Neural progenitor cell (in vitro differentiated cells): Measurements from ENCODE around the gene ARMH3. TPM values are rescaled to one million over a fixed set of nuclear protein-coding genes. Genes with fewer than 3 reads are reported as not detected.

Source experiments
- DNase-seq: peaks from one replicate; pipeline ENCODE4 v3.0.0-alpha.2; 2016; ENCODE audit warnings: low spot score
- H2AFZ ChIP-seq: fragments of 200-600 bp; sonication (generic); replicated peaks from 2 replicates; pipeline ENCODE4 v1.6.1; 2016; ENCODE audit warnings: antibody characterized with exemption
- H3F3A ChIP-seq: fragments of 200-600 bp; sonication (generic); 2 replicates; pipeline ENCODE4 v1.6.1; 2016; ENCODE audit warnings: antibody characterized with exemption, low read depth
- H3K27ac ChIP-seq: fragments of 200-600 bp; sonication (generic); 2 replicates; pipeline ENCODE4 v1.5.1; 2016; ENCODE audit warnings: mild to moderate bottlenecking
- H3K27me3 ChIP-seq: fragments of 200-600 bp; sonication (generic); 2 replicates; pipeline ENCODE4 v1.6.1; 2016; ENCODE audit warnings: mild to moderate bottlenecking, moderate library complexity
- H3K36me3 ChIP-seq: fragments of 200-600 bp; sonication (generic); 2 replicates; pipeline ENCODE4 v1.5.1; 2016
- H3K4me1 ChIP-seq: fragments of 200-600 bp; sonication (generic); 2 replicates; pipeline ENCODE4 v1.6.1; 2016; ENCODE audit warnings: mixed run types
- H3K4me2 ChIP-seq: fragments of 200-600 bp; sonication (generic); 2 replicates; pipeline ENCODE4 v1.6.1; 2016
- H3K4me3 ChIP-seq: fragments of 200-600 bp; sonication (generic); 2 replicates; pipeline ENCODE4 v1.5.1; 2016
- H3K79me2 ChIP-seq: fragments of 200-600 bp; sonication (generic); 2 replicates; pipeline ENCODE4 v1.6.1; 2016; ENCODE audit warnings: low read depth
- H3K9ac ChIP-seq: fragments of 200-600 bp; sonication (generic); 2 replicates; pipeline ENCODE4 v1.6.1; 2016
- H3K9me3 ChIP-seq: fragments of 200-600 bp; sonication (generic); 2 replicates; pipeline ENCODE4 v1.5.1; 2016; ENCODE audit warnings: low read depth
- H4K20me1 ChIP-seq: fragments of 200-600 bp; sonication (generic); 2 replicates; pipeline ENCODE4 v1.6.1; 2016; ENCODE audit warnings: low read depth
- H3K27ac Mint-ChIP-seq: 3 replicates; pipeline ENCODE4 v1.8.0; 2021; ENCODE audit warnings: mixed read lengths
- H3K27me3 Mint-ChIP-seq: 2 replicates; pipeline ENCODE4 v1.8.0; 2022; ENCODE audit warnings: low read depth, mild to moderate bottlenecking, inconsistent platforms, moderate library complexity, mixed read lengths; ENCODE audit not compliant: insufficient read depth
- H3K36me3 Mint-ChIP-seq: 3 replicates; pipeline ENCODE4 v1.8.0; 2021; ENCODE audit warnings: mixed read lengths
- H3K4me1 Mint-ChIP-seq: 3 replicates; pipeline ENCODE4 v1.8.0; 2021; ENCODE audit warnings: mixed read lengths
- H3K4me3 Mint-ChIP-seq: 3 replicates; pipeline ENCODE4 v1.8.0; 2021; ENCODE audit warnings: mild to moderate bottlenecking, moderate library complexity, mixed read lengths
- H3K9me3 Mint-ChIP-seq: 3 replicates; pipeline ENCODE4 v1.8.0; 2020; ENCODE audit warnings: mixed read lengths
- EZH2 ChIP-seq: fragments of 200-600 bp; sonication (generic); IDR thresholded peaks from 2 replicates; pipeline ENCODE4 v1.6.1; 2017; ENCODE audit warnings: antibody characterized with exemption, mild to moderate bottlenecking, moderate library complexity
- EZH2phosphoT487 ChIP-seq: fragments of 200-600 bp; sonication (generic); IDR thresholded peaks from 2 replicates; pipeline ENCODE4 v1.6.1; 2017; ENCODE audit warnings: antibody characterized with exemption
- small RNA-seq: library from RNA; depleted of rRNA; stranded (forward); fragments of <200 nt; gene quantifications from one replicate; pipeline ENCODE3, GENCODE V24; 2015
- total RNA-seq: library from RNA; depleted of rRNA; stranded (reverse); fragments of >200 nt; gene quantifications from 2 replicates; pipeline ENCODE4 v1.2.3, GENCODE V29; 2015; ENCODE audit warnings: low replicate concordance
- TF ChIP-seq, protein P1 (sequence below): fragments of 200-600 bp; sonication (generic); IDR thresholded peaks from 2 replicates; pipeline ENCODE4 v1.5.1; 2017; ENCODE audit warnings: antibody characterized with exemption, mild to moderate bottlenecking

The ARMH3 gene
- total RNA-seq, 1 donor from 2014 or later, result 14.5 TPM

DNA sequence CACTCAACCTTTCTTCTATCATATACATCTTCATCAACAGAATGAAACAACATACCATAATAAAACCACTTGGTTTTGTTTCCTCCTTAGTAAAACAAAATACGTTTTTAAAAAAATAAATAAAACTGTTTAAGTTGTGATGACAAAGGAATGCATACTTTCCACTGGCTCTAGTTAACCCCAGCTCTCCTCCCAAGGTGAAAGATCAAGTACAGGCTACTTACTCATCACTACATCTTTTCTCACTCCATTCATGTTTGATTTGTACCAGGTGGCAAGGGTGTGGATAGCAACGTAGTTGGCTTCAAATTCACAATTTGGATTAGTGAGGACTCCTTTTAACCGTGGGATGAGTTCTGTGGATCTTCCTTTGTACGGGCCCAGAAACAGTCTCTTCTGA is 252.5 kb downstream of the ARMH3 start:
- Histone ChIP-seq H3K36me3 (peaks cover 57% of the 10 kb centered on the region), H2AFZ (no peak overlapping the region), H3F3A (peaks cover 32% of the 10 kb centered on the region), H3K27me3 (no peaks in the 10 kb centered on the region), H3K4me1 (no peaks in the 10 kb centered on the region), H3K9ac (no peak overlapping the region), H3K4me2 (no peak overlapping the region), H3K9me3 (no peaks in the 10 kb centered on the region), H3K4me3 (no peak overlapping the region), H3K79me2 (peaks cover 95% of the 10 kb centered on the region), H4K20me1 (peaks cover 84% of the 10 kb centered on the region), H3K27ac (no peak overlapping the region)
- Mint-ChIP-seq H3K27ac (no peak overlapping the region), H3K36me3 (peaks cover 41% of the 10 kb centered on the region), H3K27me3 (peaks cover 2% of the 10 kb centered on the region), H3K9me3 (no peaks in the 10 kb centered on the region), H3K4me3 (no peak overlapping the region), H3K4me1 (no peaks in the 10 kb centered on the region)
- DNase-seq, result no peak
- TF ChIP-seq EZH2 (no peak), EZH2phosphoT487 (no peak)
- TF ChIP-seq, protein P1, sequence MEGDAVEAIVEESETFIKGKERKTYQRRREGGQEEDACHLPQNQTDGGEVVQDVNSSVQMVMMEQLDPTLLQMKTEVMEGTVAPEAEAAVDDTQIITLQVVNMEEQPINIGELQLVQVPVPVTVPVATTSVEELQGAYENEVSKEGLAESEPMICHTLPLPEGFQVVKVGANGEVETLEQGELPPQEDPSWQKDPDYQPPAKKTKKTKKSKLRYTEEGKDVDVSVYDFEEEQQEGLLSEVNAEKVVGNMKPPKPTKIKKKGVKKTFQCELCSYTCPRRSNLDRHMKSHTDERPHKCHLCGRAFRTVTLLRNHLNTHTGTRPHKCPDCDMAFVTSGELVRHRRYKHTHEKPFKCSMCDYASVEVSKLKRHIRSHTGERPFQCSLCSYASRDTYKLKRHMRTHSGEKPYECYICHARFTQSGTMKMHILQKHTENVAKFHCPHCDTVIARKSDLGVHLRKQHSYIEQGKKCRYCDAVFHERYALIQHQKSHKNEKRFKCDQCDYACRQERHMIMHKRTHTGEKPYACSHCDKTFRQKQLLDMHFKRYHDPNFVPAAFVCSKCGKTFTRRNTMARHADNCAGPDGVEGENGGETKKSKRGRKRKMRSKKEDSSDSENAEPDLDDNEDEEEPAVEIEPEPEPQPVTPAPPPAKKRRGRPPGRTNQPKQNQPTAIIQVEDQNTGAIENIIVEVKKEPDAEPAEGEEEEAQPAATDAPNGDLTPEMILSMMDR, result no peak

DNA sequence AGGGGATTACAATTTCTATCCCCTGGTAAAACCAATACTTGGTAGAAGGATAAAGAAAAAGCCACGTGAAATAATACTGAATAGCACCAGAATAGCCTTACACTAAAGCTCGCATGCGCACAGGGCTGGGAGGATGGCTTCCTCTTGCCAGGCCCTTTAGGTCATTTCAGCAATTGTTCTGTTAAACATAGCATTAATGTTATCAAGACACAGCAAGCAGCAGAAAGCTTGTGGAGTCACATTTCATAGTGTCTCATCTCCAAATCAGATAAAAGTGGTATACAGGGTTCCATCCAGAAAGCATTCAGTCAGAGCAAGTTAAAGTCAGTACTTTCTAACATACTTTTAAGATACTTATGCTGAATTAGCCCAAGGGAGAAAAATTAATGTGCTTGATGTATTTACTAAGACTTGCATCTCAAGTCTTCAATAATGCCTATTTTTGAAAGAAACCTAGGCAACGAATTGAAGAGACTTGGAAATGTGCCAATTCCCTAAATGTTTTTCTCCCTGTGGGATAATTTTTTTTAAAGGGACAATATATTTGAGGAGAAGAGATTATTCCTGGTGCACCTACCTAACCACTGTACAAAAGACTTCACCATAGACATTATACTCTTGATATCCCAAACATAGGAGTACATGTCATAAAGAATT is 258.4 kb downstream of the ARMH3 start:
- TF ChIP-seq, protein P1, result no peak
- no peak for TF ChIP-seq EZH2phosphoT487
- TF ChIP-seq EZH2, result no peak
- Histone ChIP-seq H3K4me2 (no peak overlapping the region), H3K4me3 (no peak overlapping the region), H3F3A (peaks cover 41% of the 10 kb centered on the region), H3K36me3 (peaks cover 61% of the 10 kb centered on the region), H3K9ac (no peak overlapping the region), H3K79me2 (peaks cover 95% of the 10 kb centered on the region), H4K20me1 (peaks cover 88% of the 10 kb centered on the region), H2AFZ (no peak overlapping the region), H3K9me3 (no peaks in the 10 kb centered on the region), H3K27ac (no peak overlapping the region), H3K4me1 (no peaks in the 10 kb centered on the region), H3K27me3 (no peaks in the 10 kb centered on the region)
- DNase-seq, result no peak
- H3K27ac Mint-ChIP-seq, result no peak overlapping the region
- H3K4me3 Mint-ChIP-seq, result no peak overlapping the region
- peaks cover 50% of the 10 kb centered on the region for H3K36me3 Mint-ChIP-seq
- H3K9me3 Mint-ChIP-seq, result no peaks in the 10 kb centered on the region
- H3K27me3 Mint-ChIP-seq, result no peaks in the 10 kb centered on the region
- H3K4me1 Mint-ChIP-seq, result no peaks in the 10 kb centered on the region

Small RNA genes lying within 50 kb of the gene (small RNA-seq; reads per million reads assigned to genes)
- not detected for gene AL500527.1
- gene AL500527.2, result not detected
- not detected for gene RF00017
- gene RF00019, result not detected

Other genes with a start within 250 kb of the ARMH3 start
- gene OGA, start 237.7 kb downstream of the ARMH3 start, total RNA-seq, result 197 and 275 TPM in 2 replicates
- gene KCNIP2, start 212.4 kb downstream of the ARMH3 start, total RNA-seq, result 2.4 and 5.5 TPM in 2 replicates
- gene HPS6, start 9.2 kb upstream of the ARMH3 start, total RNA-seq, result 7.2 and 22.8 TPM in 2 replicates
- gene LDB1, start 64.2 kb upstream of the ARMH3 start, total RNA-seq, result 46.4 and 79.2 TPM in 2 replicates
- 11.7 and 15.4 TPM in 2 replicates for gene PPRC1, start 76.9 kb upstream of the ARMH3 start, total RNA-seq
- 74.7 and 80.6 TPM in 2 replicates for gene NOLC1, start 96.2 kb upstream of the ARMH3 start, total RNA-seq
- 0.40 TPM in 1 of 2 replicates, not detected in the other for gene ELOVL3, start 170.1 kb upstream of the ARMH3 start, total RNA-seq
- gene PITX3, start 185.3 kb upstream of the ARMH3 start, total RNA-seq, result 0.46 TPM in 1 of 2 replicates, not detected in the other
- gene GBF1, start 189.4 kb upstream of the ARMH3 start, total RNA-seq, result 23.5 and 37.9 TPM in 2 replicates